K562 (cell line): ENCODE measurements around the gene DDRGK1. TPM values are rescaled to one million over a fixed set of nuclear protein-coding genes. Genes with fewer than 3 reads are reported as not detected.

Experiments used
- ATF1 ChIP-seq, 2 experiments: fragments of 450-650 bp in 1 of 2; IDR thresholded peaks; 2 replicates each; pipeline ENCODE4 v1.6.1; 2016; ENCODE audit warnings: missing compliant biosample characterization in 1 of 2, missing genetic modification characterization in 1 of 2
- CGGBP1 ChIP-seq: fragments of 250-450 bp; sonication (Bioruptor Pico); IDR thresholded peaks from 2 replicates; pipeline ENCODE4 v1.9.0; 2021; ENCODE audit warnings: mild to moderate bottlenecking
- E2F1 ChIP-seq: sonication (generic); formaldehyde crosslinking; IDR thresholded peaks from 2 replicates; pipeline ENCODE4 v1.8.1; 2023; ENCODE audit warnings: mild to moderate bottlenecking, missing genetic modification reagents, moderate library complexity
- ELK3 ChIP-seq: fragments of 450-650 bp; formaldehyde crosslinking; IDR thresholded peaks from 2 replicates; pipeline ENCODE4 v1.4.0; 2020; ENCODE audit warnings: mild to moderate bottlenecking
- KHSRP ChIP-seq: fragments of 450-650 bp; IDR thresholded peaks from 2 replicates; pipeline ENCODE4 v1.6.1; 2017
- MYC ChIP-seq, 2 experiments: fragments of 250-450 bp in 1 of 2; sonication (Bioruptor Pico) in 1 of 2; IDR thresholded peaks; 2 replicates each; pipeline versions ENCODE4 v1.5.1 to v1.6.1; 2012 to 2021; ENCODE audit warnings: low read depth in 2 of 2, borderline replicate concordance in 1 of 2, improper control_type of control experiment in 1 of 2, low read length in 1 of 2, mild to moderate bottlenecking in 1 of 2, moderate library complexity in 1 of 2
- POLR3G ChIP-seq: IDR thresholded peaks from 2 replicates; pipeline ENCODE4 v1.6.1; 2011; ENCODE audit not compliant: insufficient read length, insufficient replicate concordance; ENCODE audit errors: extremely low read depth
- PURB ChIP-seq: sonication (generic); formaldehyde crosslinking; IDR thresholded peaks from 2 replicates; pipeline ENCODE4 v1.9.0; 2021; ENCODE audit warnings: low read depth, mild to moderate bottlenecking, missing genetic modification reagents
- RBFOX2 ChIP-seq: fragments of 200-400 bp; formaldehyde crosslinking; IDR thresholded peaks from 2 replicates; pipeline ENCODE4 v1.6.1; 2017; ENCODE audit warnings: low read depth, mild to moderate bottlenecking, low read length, moderate library complexity
- TCF7 ChIP-seq: sonication (generic); IDR thresholded peaks from 2 replicates; pipeline ENCODE4 v1.6.1; 2016; ENCODE audit warnings: antibody characterized with exemption, borderline replicate concordance
- TFAP4 ChIP-seq: sonication (generic); formaldehyde crosslinking; IDR thresholded peaks from 2 replicates; pipeline ENCODE4 v1.8.0; 2022; ENCODE audit warnings: missing genetic modification reagents, mild to moderate bottlenecking, moderate library complexity, borderline replicate concordance
- ZBTB40 ChIP-seq, 2 experiments: fragments of 450-650 bp in 1 of 2; sonication (generic) in 1 of 2; formaldehyde crosslinking in 1 of 2; IDR thresholded peaks; 2 replicates each; pipeline versions ENCODE4 v1.7.1 to v1.9.0; 2016 to 2022; ENCODE audit warnings: inconsistent platforms in 1 of 2, mild to moderate bottlenecking in 1 of 2, missing genetic modification reagents in 1 of 2
- ZNF436 ChIP-seq: fragments of 250-450, 450-650 bp; sonication (Bioruptor Pico); formaldehyde crosslinking; IDR thresholded peaks from 2 replicates; pipeline ENCODE4 v1.7.0; 2020; ENCODE audit warnings: mild to moderate bottlenecking
- ZNF507 ChIP-seq: conservative IDR thresholded peaks from 2 replicates; pipeline ENCODE4 v1.6.1; 2017; ENCODE audit warnings: missing genetic modification characterization, missing compliant biosample characterization
- polyA plus RNA-seq, 8 experiments: library from polyadenylated mRNA; depleted of rRNA in 4 of 8; stranded (reverse) in 5 of 8; unstranded in 3 of 8; fragments of >200 nt; fragmentation: Nextera tagmentation in 2 of 8; fragmentation: Illumina TruSeq in 1 of 8; extraction: Ambion mirVana in 2 of 8; extraction: Trizol in 1 of 8; gene quantifications; 2 replicates each; pipeline versions ENCODE4 v1.2.1 to v1.2.3, GENCODE V29; 2011 to 2014; ENCODE audit warnings: inconsistent platforms in 1 of 8, missing spikeins in 1 of 8
- total RNA-seq, 7 experiments: library from RNA; depleted of rRNA in 6 of 7; stranded (reverse); fragments of >200 nt in 6 of 7; fragmentation: Illumina TruSeq in 2 of 7; extraction: Trizol in 2 of 7; gene quantifications; 2 replicates each; pipeline versions ENCODE4 v1.2.1 to v1.2.3, GENCODE V29; 2011 to 2021; ENCODE audit warnings: low replicate concordance in 1 of 7

Gene DDRGK1
- total and polyA plus RNA-seq, 9 of the 15 experiments (the other 6 are each of a cell fraction or from before 2014, with no cell fraction given): 2.3 to 54.4 (median 29.1) TPM

- TF ChIP-seq ZNF436: no peak
- peak; percentile 54; the same call in 1 of the 2 replicates for TF ChIP-seq RBFOX2
- TF ChIP-seq ATF1 (CRISPR knock-in tag; IDR thresholded peaks at IDR 0.05): no peak
- peak; percentile 42 for TF ChIP-seq ATF1 (tag; IDR thresholded peaks at IDR 0.05)
- TF ChIP-seq ZNF507 (tag): no peak
- peak; percentile 56; the same call in 1 of the 2 replicates for TF ChIP-seq TFAP4
- TF ChIP-seq PURB (CRISPR knock-in tag): no peak
- no peak for TF ChIP-seq MYC (IDR thresholded peaks at IDR 0.05; ENCODE audit: low read depth, low read length)
- no peak for TF ChIP-seq MYC (CRISPR knock-in tag; IDR thresholded peaks at IDR 0.05; ENCODE audit: borderline replicate concordance, low read depth)
- no peak for TF ChIP-seq POLR3G
- no peak for TF ChIP-seq KHSRP
- TF ChIP-seq CGGBP1: no peak
- no peak for TF ChIP-seq TCF7
- TF ChIP-seq ELK3 (CRISPR knock-in tag): no peak
- TF ChIP-seq E2F1 (CRISPR knock-in tag): no peak
- no peak for TF ChIP-seq ZBTB40 (IDR thresholded peaks at IDR 0.05)
- TF ChIP-seq ZBTB40 (CRISPR knock-in tag; IDR thresholded peaks at IDR 0.05): no peak
Observed at GRCh38 chr20:3172933-3173609, 31.4 kb downstream of the DDRGK1 start, which contains the start of gene LZTS3 (continued).
